ENCODE data around the gene TNFSF18. TPM values are rescaled to one million over a fixed set of nuclear protein-coding genes. Genes with fewer than 3 reads are reported as not detected.

Gene TNFSF18
- total RNA-seq, 6 donors from 2014 or later = 0.17 to 0.20 TPM; not detected in 4

DNA sequence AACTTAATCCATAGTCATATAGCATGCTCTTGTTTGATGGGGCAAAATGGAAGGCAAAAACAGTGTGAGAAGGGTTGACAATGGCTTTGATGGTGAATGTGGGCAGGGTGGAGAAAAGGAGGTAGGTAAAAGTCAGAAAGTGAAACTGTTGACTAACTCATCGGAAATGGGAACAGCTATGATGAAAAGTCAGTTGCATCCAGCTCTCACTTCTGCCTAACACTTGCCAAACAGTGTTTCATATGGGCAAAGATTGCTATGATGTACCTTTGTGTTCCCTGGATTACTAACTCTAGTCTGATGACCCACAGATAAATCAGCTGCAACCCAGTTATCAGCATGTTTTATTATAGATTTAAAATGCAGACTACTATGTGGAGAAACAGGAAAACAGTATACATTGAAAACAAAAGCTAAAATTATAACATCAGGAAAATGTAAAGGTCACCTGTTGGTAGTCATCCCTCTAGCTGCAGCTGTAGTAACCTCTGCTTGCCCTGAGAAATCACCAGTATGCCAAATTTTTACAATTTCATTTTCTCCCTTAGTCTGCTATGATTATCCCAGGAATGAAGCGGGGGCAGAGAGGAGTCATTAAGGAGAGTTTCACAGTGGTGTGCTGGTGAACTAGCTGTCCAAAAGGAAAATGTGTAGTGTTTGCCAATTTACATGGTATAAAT, 11.7 kb downstream of the TNFSF18 start:
- Histone ChIP-seq H3K4me3 (no peak overlapping the region), H3K27ac (no peak overlapping the region), H3K9me3 (no peaks in the 10 kb centered on the region), H3K27me3 (no peaks in the 10 kb centered on the region), H3K36me3 (no peaks in the 10 kb centered on the region), H3K4me1 (no peaks in the 10 kb centered on the region)
- peak in 1 of 2 donors; percentile 41 for ATAC-seq (ENCODE audit: low FRiP score in 2 of 2)
- WGBS, 2 donors = 79 to 87% methylated on average over 2 of the region's 2 CpGs
- TF ChIP-seq, protein P1, sequence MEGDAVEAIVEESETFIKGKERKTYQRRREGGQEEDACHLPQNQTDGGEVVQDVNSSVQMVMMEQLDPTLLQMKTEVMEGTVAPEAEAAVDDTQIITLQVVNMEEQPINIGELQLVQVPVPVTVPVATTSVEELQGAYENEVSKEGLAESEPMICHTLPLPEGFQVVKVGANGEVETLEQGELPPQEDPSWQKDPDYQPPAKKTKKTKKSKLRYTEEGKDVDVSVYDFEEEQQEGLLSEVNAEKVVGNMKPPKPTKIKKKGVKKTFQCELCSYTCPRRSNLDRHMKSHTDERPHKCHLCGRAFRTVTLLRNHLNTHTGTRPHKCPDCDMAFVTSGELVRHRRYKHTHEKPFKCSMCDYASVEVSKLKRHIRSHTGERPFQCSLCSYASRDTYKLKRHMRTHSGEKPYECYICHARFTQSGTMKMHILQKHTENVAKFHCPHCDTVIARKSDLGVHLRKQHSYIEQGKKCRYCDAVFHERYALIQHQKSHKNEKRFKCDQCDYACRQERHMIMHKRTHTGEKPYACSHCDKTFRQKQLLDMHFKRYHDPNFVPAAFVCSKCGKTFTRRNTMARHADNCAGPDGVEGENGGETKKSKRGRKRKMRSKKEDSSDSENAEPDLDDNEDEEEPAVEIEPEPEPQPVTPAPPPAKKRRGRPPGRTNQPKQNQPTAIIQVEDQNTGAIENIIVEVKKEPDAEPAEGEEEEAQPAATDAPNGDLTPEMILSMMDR (IDR thresholded peaks at IDR 0.05) = no peak
- TF ChIP-seq EP300 (IDR thresholded peaks at IDR 0.05) (no peak), POLR2A (IDR thresholded peaks at IDR 0.05) (no peak), POLR2AphosphoS5 (IDR thresholded peaks at IDR 0.05) (no peak)
- DNase-seq = no peak

DNA sequence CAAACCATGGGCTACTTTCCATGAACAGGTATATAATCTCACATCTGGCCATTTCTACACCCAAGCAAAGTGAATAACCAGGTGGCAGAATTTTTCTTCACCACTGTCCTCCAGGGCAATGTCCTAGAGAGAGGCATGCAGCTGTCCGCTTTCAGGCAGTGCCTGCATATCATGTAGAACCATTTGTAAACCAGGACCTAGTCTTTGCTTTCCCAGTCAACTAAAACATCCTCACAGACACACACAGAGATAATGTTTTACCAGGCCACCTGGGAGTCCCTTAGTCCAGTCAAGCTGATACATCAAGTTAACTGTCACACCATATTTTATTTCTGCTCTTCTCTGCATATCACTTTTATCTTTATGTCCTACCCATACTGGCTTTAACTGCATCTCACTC, 26.2 kb downstream of the TNFSF18 start:
- Histone ChIP-seq H3K4me1 (no peaks in the 10 kb centered on the region), H3K9me3 (no peaks in the 10 kb centered on the region), H3K27me3 (no peaks in the 10 kb centered on the region), H3K36me3 (no peaks in the 10 kb centered on the region), H3K27ac (no peak overlapping the region), H3K4me3 (no peak overlapping the region)
- WGBS, 2 donors = 90 to 100% methylated on average over 1 of the region's 1 CpG
- ATAC-seq (ENCODE audit: low FRiP score in 2 of 2) (no peak), DNase-seq (no peak)
- TF ChIP-seq, protein P1 (IDR thresholded peaks at IDR 0.05) = no peak
- TF ChIP-seq POLR2AphosphoS5 (IDR thresholded peaks at IDR 0.05) (no peak), EP300 (IDR thresholded peaks at IDR 0.05) (no peak), POLR2A (IDR thresholded peaks at IDR 0.05) (no peak)

DNA sequence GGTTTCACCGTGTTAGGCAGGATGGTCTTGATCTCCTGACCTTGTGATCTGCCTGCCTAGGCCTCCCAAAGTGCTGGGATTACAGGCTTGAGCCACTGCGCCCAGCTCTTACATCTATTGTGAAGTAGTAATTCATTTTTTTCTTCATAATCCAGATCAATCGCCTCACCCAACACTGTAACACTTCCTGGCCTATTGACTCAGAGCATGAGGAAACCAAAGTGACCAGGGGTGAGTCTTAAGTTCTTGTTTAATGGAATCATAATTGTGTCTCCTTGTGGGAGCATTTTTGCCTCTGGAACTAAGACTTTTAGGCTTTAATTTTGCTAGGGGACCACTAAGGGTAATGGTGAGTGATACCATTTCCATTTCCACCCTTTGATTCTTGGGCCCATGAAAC, 27.4 kb downstream of the TNFSF18 start:
- Histone ChIP-seq H3K4me3 (no peak overlapping the region), H3K27me3 (no peaks in the 10 kb centered on the region), H3K27ac (no peak overlapping the region), H3K36me3 (no peaks in the 10 kb centered on the region), H3K9me3 (no peaks in the 10 kb centered on the region), H3K4me1 (no peaks in the 10 kb centered on the region)
- WGBS, 2 donors = 88 to 97% methylated on average over 3 of the region's 3 CpGs
- no peak for ATAC-seq (ENCODE audit: low FRiP score in 2 of 2)
- TF ChIP-seq, protein P1 (IDR thresholded peaks at IDR 0.05) = no peak
- no peak for TF ChIP-seq POLR2A (IDR thresholded peaks at IDR 0.05)
- TF ChIP-seq EP300 (IDR thresholded peaks at IDR 0.05) = no peak
- TF ChIP-seq POLR2AphosphoS5 (IDR thresholded peaks at IDR 0.05) = no peak
- no peak for DNase-seq

DNA sequence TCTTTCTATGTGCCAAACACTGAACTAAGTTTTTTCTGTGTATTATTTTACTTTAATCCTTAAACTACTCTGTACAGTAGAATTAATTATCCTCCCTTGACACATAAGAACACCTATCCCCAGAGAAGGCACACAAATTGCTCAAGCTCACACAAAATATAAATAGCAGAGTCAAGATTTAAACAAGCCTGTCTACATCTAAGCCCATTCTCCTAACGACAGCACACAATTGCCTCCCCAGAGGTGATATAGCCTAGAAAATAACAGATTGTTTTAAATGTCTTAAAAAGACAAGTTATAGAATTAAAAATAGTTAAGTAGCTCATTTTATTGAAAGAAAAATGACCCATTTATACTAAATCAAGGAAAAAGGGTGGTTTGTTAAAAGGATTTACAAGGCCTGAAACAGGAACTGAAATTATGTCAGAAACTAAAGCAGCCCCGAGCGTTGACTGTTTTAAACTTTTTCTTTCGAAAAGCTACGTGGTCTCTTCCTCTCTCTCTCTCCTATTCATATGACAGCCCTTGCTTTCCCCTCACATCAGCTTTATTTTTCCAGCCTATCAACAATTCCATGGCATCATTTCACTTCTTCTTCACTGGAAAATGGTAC, 30.5 kb downstream of the TNFSF18 start:
- Histone ChIP-seq H3K9me3 (no peaks in the 10 kb centered on the region), H3K4me3 (no peak overlapping the region), H3K27me3 (no peaks in the 10 kb centered on the region), H3K36me3 (no peaks in the 10 kb centered on the region), H3K27ac (no peak overlapping the region), H3K4me1 (no peaks in the 10 kb centered on the region)
- ATAC-seq (ENCODE audit: low FRiP score in 2 of 2) (peak in 1 of 2 donors; percentile 46), DNase-seq (no peak)
- 74 to 77% methylated on average over 5 of the region's 5 CpGs for WGBS, 2 donors
- TF ChIP-seq POLR2A (IDR thresholded peaks at IDR 0.05) (no peak), EP300 (IDR thresholded peaks at IDR 0.05) (no peak), POLR2AphosphoS5 (IDR thresholded peaks at IDR 0.05) (no peak)
- TF ChIP-seq, protein P1 (IDR thresholded peaks at IDR 0.05) = no peak

DNA sequence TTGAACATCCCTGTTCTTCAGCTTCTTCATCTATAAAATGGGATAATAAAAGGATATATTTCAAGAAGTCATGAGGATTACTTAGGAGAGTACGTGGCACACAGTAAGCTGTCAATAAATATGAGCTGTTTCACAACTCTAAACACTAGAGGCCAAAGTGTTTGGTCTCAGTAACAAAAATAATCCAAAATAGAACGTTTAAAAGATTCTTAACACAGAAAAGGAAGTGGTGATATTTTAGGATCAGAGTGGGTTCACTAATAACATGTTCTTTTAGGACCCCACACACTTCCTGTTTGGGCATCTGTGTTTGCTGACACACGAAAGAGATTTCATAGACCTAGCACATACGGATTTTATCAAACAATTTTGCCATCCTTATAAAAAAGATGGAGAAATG, 32.9 kb downstream of the TNFSF18 start:
- Histone ChIP-seq H3K9me3 (no peaks in the 10 kb centered on the region), H3K27me3 (no peaks in the 10 kb centered on the region), H3K27ac (no peak overlapping the region), H3K36me3 (no peaks in the 10 kb centered on the region), H3K4me1 (no peaks in the 10 kb centered on the region), H3K4me3 (no peak overlapping the region)
- 23 to 25% methylated on average over 4 of the region's 4 CpGs for WGBS, 2 donors
- no peak for TF ChIP-seq POLR2A (IDR thresholded peaks at IDR 0.05)
- no peak for TF ChIP-seq EP300 (IDR thresholded peaks at IDR 0.05)
- TF ChIP-seq, protein P1 (IDR thresholded peaks at IDR 0.05) = no peak
- TF ChIP-seq POLR2AphosphoS5 (IDR thresholded peaks at IDR 0.05) = no peak
- no peak for DNase-seq
- no peak for ATAC-seq (ENCODE audit: low FRiP score in 2 of 2)
